ENCODE data around the gene SECISBP2L. TPM values are rescaled to one million over a fixed set of nuclear protein-coding genes. Genes with fewer than 3 reads are reported as not detected.

SECISBP2L gene
- total and polyA plus RNA-seq, 4 donors = 16.2 to 678 (median 51.7) TPM

DNA sequence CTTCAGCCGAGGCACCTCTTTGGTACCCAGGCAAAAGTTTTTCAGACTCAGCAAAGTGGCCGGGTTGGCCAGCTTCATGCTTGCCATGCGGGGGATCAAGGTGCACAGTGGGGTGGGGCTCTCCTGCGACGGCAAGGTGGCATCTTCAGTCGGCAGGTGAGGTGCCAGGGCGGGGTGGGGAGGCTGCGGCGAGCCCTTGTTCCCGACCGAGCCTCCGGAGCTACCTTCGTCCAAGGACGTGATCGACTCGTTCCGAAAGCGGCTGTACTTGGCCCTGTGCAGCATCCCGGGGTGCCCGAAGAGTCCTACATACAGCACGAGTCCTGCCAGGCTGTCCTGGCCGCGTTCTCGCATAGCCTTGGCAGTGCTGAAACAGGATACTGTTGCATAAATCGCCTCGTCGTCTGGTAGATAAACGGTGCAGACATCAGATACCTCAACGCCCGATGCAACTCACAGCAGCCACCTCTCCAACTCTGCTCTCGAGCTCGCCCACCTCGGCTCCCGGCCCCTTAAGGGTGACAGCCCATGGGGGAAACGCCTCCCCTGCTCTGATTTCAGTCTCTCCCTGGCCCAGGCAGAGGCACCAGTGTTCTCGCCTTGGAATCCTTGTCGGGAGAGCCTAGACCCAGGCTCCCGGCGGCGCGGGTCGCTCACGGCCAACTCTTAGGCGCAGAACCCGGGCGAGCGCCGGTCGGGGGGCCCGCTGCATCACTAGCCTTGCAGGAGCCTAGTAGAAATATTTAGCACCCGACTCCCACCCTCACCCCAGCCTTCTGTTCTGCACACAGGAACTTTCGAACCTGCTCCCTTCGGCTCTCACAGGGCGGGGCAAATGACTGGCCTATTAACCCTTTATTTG lies 83.4 kb downstream of the SECISBP2L start:
- H3K4me1 ChIP-seq (ENCODE audit: control insufficient read depth in 5 of 5, insufficient read depth in 5 of 5, low read length in 5 of 5) = peaks cover 0 to 16% (median 5%) of the 10 kb centered on the region in 5 donors
- peaks cover 0 to 21% (median 0%) of the 10 kb centered on the region in 3 donors for H3K27me3 ChIP-seq (ENCODE audit: control insufficient read depth in 3 of 3, insufficient read depth in 3 of 3, low read length in 2 of 3)
- peak overlapping the region in 1 of 2 donors; percentile 14 for H3K9ac ChIP-seq (ENCODE audit: insufficient read depth in 1 of 2, low read length in 2 of 2)
- no peak for ATAC-seq (ENCODE audit: insufficient read depth, low FRiP score)
- H3K27ac ChIP-seq (ENCODE audit: low read depth in 1 of 2, low read length in 1 of 2) = no peak overlapping the region
- DNase-seq = peak in 2 of 3 donors; percentile 48 to 54
- TF ChIP-seq, protein P1, sequence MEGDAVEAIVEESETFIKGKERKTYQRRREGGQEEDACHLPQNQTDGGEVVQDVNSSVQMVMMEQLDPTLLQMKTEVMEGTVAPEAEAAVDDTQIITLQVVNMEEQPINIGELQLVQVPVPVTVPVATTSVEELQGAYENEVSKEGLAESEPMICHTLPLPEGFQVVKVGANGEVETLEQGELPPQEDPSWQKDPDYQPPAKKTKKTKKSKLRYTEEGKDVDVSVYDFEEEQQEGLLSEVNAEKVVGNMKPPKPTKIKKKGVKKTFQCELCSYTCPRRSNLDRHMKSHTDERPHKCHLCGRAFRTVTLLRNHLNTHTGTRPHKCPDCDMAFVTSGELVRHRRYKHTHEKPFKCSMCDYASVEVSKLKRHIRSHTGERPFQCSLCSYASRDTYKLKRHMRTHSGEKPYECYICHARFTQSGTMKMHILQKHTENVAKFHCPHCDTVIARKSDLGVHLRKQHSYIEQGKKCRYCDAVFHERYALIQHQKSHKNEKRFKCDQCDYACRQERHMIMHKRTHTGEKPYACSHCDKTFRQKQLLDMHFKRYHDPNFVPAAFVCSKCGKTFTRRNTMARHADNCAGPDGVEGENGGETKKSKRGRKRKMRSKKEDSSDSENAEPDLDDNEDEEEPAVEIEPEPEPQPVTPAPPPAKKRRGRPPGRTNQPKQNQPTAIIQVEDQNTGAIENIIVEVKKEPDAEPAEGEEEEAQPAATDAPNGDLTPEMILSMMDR (IDR thresholded peaks at IDR 0.05; ENCODE audit: control extremely low read depth, extremely low read depth) = no peak
- no peaks in the 10 kb centered on the region for H3K9me3 ChIP-seq (ENCODE audit: control insufficient read depth in 4 of 4, insufficient read depth in 3 of 4, low read length in 3 of 4)
- H3K36me3 ChIP-seq (ENCODE audit: control insufficient read depth in 4 of 4, insufficient read depth in 4 of 4, low read length in 4 of 4) = no peaks in the 10 kb centered on the region
- H3K4me3 ChIP-seq = peak overlapping the region; percentile 3
- WGBS, 2 donors = 11 to 17% methylated on average over 54 of the region's 54 CpGs

DNA sequence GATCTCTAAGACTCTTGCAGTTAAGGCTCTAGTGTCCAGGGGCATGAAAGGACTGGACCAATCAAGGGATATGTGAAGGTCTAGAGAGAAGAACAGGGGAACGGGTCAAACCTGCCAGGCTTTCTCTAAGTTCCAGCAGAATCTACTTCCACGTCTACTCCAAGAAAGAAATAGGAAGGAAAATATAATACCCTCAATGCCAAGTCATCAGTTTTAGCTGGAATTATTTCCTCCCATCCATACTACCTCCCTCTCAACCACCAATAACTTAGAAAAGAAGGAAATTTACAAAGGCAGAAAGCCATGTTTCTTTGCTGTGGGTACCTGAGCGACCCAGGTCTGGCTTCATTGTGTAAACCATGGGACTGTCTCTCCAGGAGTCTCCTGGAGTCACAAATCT lies 90.3 kb downstream of the SECISBP2L start:
- no peak overlapping the region for H3K9ac ChIP-seq (ENCODE audit: insufficient read depth in 1 of 2, low read length in 2 of 2)
- no peaks in the 10 kb centered on the region for H3K4me1 ChIP-seq (ENCODE audit: control insufficient read depth in 5 of 5, insufficient read depth in 5 of 5, low read length in 5 of 5)
- DNase-seq = no peak
- no peak overlapping the region for H3K27ac ChIP-seq (ENCODE audit: low read depth in 1 of 2, low read length in 1 of 2)
- 90 to 92% methylated on average over 3 of the region's 3 CpGs for WGBS, 2 donors
- H3K36me3 ChIP-seq (ENCODE audit: control insufficient read depth in 4 of 4, insufficient read depth in 4 of 4, low read length in 4 of 4) = no peaks in the 10 kb centered on the region
- H3K27me3 ChIP-seq (ENCODE audit: control insufficient read depth in 3 of 3, insufficient read depth in 3 of 3, low read length in 2 of 3) = peaks cover 0 to under 1% (median 0%) of the 10 kb centered on the region in 3 donors
- TF ChIP-seq, protein P1 (IDR thresholded peaks at IDR 0.05; ENCODE audit: control extremely low read depth, extremely low read depth) = no peak
- no peak for ATAC-seq (ENCODE audit: insufficient read depth, low FRiP score)
- H3K9me3 ChIP-seq (ENCODE audit: control insufficient read depth in 4 of 4, insufficient read depth in 3 of 4, low read length in 3 of 4) = peaks cover 0 to 2% (median 0%) of the 10 kb centered on the region in 4 donors
- H3K4me3 ChIP-seq = no peak overlapping the region

DNA sequence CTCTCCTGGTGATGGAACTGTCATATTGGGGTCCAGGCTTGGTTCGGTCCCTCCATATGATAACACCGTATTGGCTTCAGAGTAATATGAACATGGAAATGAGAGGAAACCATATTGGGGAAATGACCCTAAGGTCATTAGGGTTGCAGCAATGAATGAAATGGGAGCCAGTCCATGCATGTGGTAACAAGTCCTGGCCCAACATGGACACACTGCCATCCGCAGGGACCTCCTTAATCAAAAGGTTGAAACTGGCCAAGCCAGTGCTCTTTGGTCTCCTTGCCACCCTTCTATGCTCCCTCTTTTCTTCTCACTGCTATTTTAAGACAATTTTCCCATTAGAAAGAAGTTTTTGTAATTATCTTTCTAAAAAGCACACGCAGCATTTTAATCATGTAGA lies 90.9 kb downstream of the SECISBP2L start:
- 92 to 93% methylated on average over 4 of the region's 4 CpGs for WGBS, 2 donors

More for the DNA sequence above, 90.9 kb downstream of the SECISBP2L start:
- TF ChIP-seq, protein P1 (IDR thresholded peaks at IDR 0.05; ENCODE audit: control extremely low read depth, extremely low read depth) = no peak
- H3K4me3 ChIP-seq = no peak overlapping the region
- no peaks in the 10 kb centered on the region for H3K4me1 ChIP-seq (ENCODE audit: control insufficient read depth in 5 of 5, insufficient read depth in 5 of 5, low read length in 5 of 5)
- ATAC-seq (ENCODE audit: insufficient read depth, low FRiP score) (no peak), DNase-seq (no peak)
- peaks cover 0 to 2% (median 0%) of the 10 kb centered on the region in 4 donors for H3K9me3 ChIP-seq (ENCODE audit: control insufficient read depth in 4 of 4, insufficient read depth in 3 of 4, low read length in 3 of 4)
- H3K27ac ChIP-seq (ENCODE audit: low read depth in 1 of 2, low read length in 1 of 2) = no peak overlapping the region
- H3K27me3 ChIP-seq (ENCODE audit: control insufficient read depth in 3 of 3, insufficient read depth in 3 of 3, low read length in 2 of 3) = no peaks in the 10 kb centered on the region
- no peaks in the 10 kb centered on the region for H3K36me3 ChIP-seq (ENCODE audit: control insufficient read depth in 4 of 4, insufficient read depth in 4 of 4, low read length in 4 of 4)
- no peak overlapping the region for H3K9ac ChIP-seq (ENCODE audit: insufficient read depth in 1 of 2, low read length in 2 of 2)

All from lung (tissue), 12 donors.